ENCODE measurements around the gene CBFA2T3.

The CBFA2T3 gene

GRCh38 chr16:88999457-89000206 is 22.6 kb upstream of the CBFA2T3 start:
- DNase-seq = no peak

- no peak for DNase-seq
Observed at GRCh38 chr16:88995746-88996535, 18.9 kb upstream of the CBFA2T3 start.

- DNase-seq = no peak
Observed at GRCh38 chr16:88995194-88995593, 18.2 kb upstream of the CBFA2T3 start.

DNA sequence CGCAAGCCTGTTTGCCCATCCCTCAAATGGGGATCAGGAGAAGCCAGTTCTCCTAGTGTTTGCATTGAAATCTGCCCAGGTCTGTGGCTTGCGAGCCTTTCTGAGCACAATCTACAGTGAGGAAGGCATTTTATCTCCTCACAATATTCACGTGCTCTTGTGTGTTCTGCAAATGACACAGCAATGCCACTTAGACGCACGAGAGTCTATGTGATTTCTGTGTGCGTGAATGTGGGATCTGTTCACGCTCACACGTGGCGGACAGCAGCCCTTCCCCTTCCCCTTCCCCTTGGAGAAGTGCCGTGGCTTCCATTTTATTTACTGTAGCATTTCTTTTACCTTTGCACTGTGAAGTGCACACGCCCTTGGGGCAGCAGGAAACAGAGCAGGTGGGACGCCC is 17.7 kb upstream of the CBFA2T3 start:
- DNase-seq = no peak

GRCh38 chr16:88993946-88994600 is 17.1 kb upstream of the CBFA2T3 start:
- no peak for DNase-seq

DNA sequence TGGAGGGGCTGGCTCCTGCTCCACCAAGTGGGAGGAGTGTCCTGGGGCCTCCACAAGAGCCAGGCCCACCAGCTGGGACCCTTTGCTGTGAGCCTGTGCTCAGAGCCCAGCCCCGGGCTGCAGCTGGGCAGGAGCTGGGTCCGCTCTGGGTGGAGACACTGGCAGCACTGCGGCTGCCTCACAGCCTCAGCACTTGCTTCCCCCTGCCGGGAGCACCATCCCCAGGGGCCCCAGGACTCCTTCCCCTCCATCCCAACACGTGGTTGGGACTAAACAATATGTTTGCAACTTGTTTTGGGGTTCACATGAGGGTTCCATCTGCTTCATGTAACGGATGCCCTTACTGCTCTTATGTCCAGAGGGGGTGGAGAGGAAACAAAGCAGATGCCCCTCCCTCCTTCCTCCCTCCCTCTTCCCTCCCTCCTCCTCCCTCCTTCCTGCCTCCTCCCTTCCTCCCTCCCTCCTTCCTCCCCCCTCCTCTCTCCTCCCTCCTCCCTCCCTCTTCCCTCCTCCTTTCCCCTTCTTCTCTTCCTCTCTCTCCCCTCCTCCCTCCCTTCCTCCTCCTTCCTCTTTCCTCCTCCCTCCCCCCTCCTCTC is 16.3 kb upstream of the CBFA2T3 start:
- DNase-seq = no peak

GRCh38 chr16:88992351-88993165 is 15.6 kb upstream of the CBFA2T3 start:
- no peak for DNase-seq

- no peak for DNase-seq
Observed at GRCh38 chr16:88991813-88992350, 14.9 kb upstream of the CBFA2T3 start.

DNA sequence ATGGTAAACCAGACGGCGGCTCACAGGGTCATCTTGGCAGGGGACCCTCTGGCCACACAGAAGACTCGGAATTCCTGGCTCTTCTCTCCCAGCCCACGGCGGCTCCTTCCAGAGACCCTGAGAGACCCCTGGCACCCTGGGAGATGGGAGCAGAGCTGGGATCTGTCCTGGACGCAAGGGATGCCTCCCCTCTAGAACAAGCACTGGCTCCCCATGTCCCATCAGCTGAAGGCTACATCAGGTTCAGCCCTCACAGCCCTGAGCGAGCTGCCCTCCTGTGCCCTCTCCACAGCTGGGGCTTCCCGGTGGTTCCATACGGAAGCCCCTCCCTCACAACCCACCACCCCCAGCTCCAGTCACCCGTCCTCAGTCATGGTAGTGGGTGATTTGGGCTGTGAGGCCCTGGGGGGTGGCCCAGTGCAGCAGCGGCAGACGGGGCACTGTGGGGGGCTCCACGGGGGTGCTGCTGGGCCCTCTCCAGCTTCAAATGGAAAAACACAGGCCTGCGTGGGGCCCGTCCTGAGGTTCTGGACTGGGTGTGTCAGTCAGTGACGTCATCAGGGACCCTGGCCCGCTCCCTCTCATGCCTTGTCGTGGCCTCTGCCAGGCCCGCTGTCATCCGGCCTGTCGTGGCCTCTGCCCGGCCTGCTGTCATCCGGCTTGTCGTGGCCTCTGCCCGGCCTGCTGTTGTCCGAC is 13.0 kb upstream of the CBFA2T3 start:
- DNase-seq = no peak

DNA sequence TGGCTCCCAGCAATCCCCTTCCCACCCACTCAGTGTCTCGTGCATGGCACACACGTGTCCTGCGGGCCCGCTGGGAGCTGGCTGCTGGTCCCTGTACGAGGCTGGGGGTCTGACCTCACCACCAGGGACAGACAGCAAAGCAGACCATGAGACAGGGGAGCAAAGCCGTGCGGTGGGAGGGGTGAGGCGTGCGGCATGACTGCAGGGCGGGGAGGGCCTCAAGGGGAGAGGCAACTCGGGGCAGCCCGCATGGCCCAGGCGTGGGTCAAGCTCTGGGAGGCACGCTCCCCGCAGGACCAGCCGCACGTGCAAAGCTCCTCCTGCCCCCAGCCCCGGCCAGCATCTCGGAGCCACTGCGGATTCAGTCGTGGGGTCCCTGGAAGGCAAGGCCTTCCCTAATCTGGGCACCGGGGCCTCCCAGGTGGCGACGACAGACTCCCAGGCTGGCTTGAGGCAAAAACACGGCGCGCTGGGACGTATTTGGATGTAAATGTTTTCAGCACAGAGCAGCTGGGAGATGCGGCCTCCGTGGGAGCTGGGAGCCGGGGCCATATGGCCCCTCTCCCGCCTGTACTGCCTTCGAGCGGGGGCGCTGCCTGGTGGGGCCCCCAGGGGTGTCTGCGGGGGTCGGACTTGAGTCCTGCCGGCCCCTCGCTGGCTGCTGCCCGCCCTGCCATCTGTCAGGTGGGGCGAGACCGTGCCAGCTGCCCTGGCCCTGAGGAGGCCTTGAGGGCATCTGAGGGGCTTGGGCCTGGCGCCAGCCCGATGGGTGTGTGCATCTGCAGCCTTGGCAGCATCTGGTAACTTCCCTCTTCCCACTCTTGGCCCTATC is 12.2 kb upstream of the CBFA2T3 start:
- DNase-seq = no peak

GRCh38 chr16:88985521-88985920 is 8.5 kb upstream of the CBFA2T3 start:
- no peak for DNase-seq

- peak in 1 of 56 donors; percentile 39 for DNase-seq
Observed at GRCh38 chr16:88983771-88984687, 7.0 kb upstream of the CBFA2T3 start.

DNA sequence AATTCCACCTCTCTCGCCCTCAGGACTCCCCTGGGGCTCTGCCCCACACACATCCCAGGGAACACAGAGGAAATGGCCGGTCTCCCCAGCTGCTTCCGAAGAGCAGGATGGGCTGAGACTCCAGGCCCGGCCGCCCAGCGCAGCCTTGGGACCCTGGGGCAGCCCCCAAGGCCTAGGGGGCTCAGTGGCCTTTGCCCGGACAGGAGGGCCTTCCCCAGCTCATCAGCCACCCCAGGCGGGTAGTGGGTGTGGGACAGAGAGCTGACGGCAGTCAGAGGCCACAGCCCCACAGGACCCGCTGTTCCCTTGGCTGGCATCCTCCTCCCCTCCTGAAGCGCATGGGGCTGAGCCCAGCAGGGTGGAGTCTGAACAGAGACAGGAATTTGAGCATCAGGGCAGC is 6.2 kb upstream of the CBFA2T3 start:
- no peak for DNase-seq

- no peak for DNase-seq
Observed at GRCh38 chr16:88982286-88983084, 5.5 kb upstream of the CBFA2T3 start.

- no peak for DNase-seq
Observed at GRCh38 chr16:88979353-88980015, 2.5 kb upstream of the CBFA2T3 start.

GRCh38 chr16:88978608-88979346 is 1.8 kb upstream of the CBFA2T3 start:
- peak in 12 of 56 donors; percentile 3 to 44 (median 22) for DNase-seq

All from amygdala (tissue), 56 donors.